Retinal pigment epithelial cell (primary cell): ENCODE data around the gene EHD1.

Experiments
- DNase-seq: peaks from one replicate; pipeline ENCODE4 v3.0.0-alpha.2; 2010; ENCODE audit warnings: low read depth
- H3K4me3 ChIP-seq: 2 replicates; pipeline ENCODE4 v1.5.1; 2011; ENCODE audit warnings: mild to moderate bottlenecking, low read length, control low read depth, moderate library complexity
- CTCF ChIP-seq: conservative IDR thresholded peaks from 2 replicates; pipeline ENCODE4 v1.5.1; 2011; ENCODE audit warnings: low read depth, low read length, control low read depth, inconsistent platforms

Gene EHD1

GRCh38 chr11:64832467-64833197 lies 45.8 kb downstream of the EHD1 start:
- H3K4me3 ChIP-seq: no peak overlapping the region
- no peak for DNase-seq
- no peak for TF ChIP-seq CTCF

- no peak overlapping the region for H3K4me3 ChIP-seq
- no peak for DNase-seq
- no peak for TF ChIP-seq CTCF
Measured at GRCh38 chr11:64831411-64831891, 47.0 kb downstream of the EHD1 start.

- no peak for TF ChIP-seq CTCF
- no peak overlapping the region for H3K4me3 ChIP-seq
- DNase-seq: no peak
Measured at GRCh38 chr11:64829536-64830251, 48.7 kb downstream of the EHD1 start.

- no peak for TF ChIP-seq CTCF
- no peak for DNase-seq
- H3K4me3 ChIP-seq: no peak overlapping the region
Measured at GRCh38 chr11:64827451-64827839, 51.0 kb downstream of the EHD1 start.

- TF ChIP-seq CTCF: no peak
- no peak overlapping the region for H3K4me3 ChIP-seq
- no peak for DNase-seq
Measured at GRCh38 chr11:64826578-64827450, 51.6 kb downstream of the EHD1 start.

GRCh38 chr11:64826062-64826461 lies 52.4 kb downstream of the EHD1 start:
- TF ChIP-seq CTCF: no peak
- no peak for DNase-seq
- H3K4me3 ChIP-seq: no peak overlapping the region
